Nephron (organoid): ENCODE data around the gene HSFX3.
A peak's percentile ranks its signal among the peaks of the same experiment; 100 is the strongest.
"Not testable (repeated sequence)": the region's sequence is repeated elsewhere in the genome, so short reads cannot be mapped to it uniquely, and the experiment has no call there.

Experiments
- H3K27ac Mint-ChIP-seq, 3 experiments: 2 replicates each; pipeline ENCODE4 v1.8.0; 2020; ENCODE audit warnings: mixed read lengths in 3 of 3, mild to moderate bottlenecking in 2 of 3, moderate library complexity in 1 of 3
- H3K27me3 Mint-ChIP-seq: 2 replicates; pipeline ENCODE4 v1.8.0; 2021; ENCODE audit warnings: low read depth, mild to moderate bottlenecking, moderate library complexity, mixed read lengths
- H3K36me3 Mint-ChIP-seq: 2 replicates; pipeline ENCODE4 v1.8.0; 2020; ENCODE audit warnings: low read depth, mixed read lengths
- H3K4me1 Mint-ChIP-seq: 2 replicates; pipeline ENCODE4 v1.8.0; 2020; ENCODE audit warnings: mixed read lengths
- H3K4me3 Mint-ChIP-seq, 3 experiments: 2 replicates each; pipeline ENCODE4 v1.8.0; 2020; ENCODE audit warnings: mild to moderate bottlenecking in 3 of 3, mixed read lengths in 3 of 3, moderate library complexity in 2 of 3
- H3K9me3 Mint-ChIP-seq: 2 replicates; pipeline ENCODE4 v1.8.0; 2020; ENCODE audit warnings: mixed read lengths
- CTCF ChIP-seq, 3 experiments: fragments of 200-600 bp; sonication (generic); IDR thresholded peaks; one replicate each; pipeline ENCODE4 v1.5.0; 2021; ENCODE audit warnings: antibody characterized with exemption in 3 of 3; ENCODE audit not compliant: unreplicated experiment in 3 of 3

HSFX3 gene

GRCh38 chrX:149539283-149540130 is 10.2 kb downstream of the HSFX3 start:
- Mint-ChIP-seq H3K9me3 (no peaks in the 10 kb centered on the region), H3K27ac (peak overlapping the region; percentile 90 to 99 (median 95)), H3K36me3 (peaks cover 4% of the 10 kb centered on the region), H3K4me1 (no peaks in the 10 kb centered on the region), H3K27me3 (no peaks in the 10 kb centered on the region), H3K4me3 (peak overlapping the region; percentile 85 to 92 (median 90))
- TF ChIP-seq CTCF (IDR thresholded peaks at IDR 0.05; ENCODE audit: unreplicated experiment in 3 of 3) = no peak

- H3K4me1 Mint-ChIP-seq, H3K36me3 Mint-ChIP-seq, H3K27me3 Mint-ChIP-seq, H3K27ac Mint-ChIP-seq, H3K9me3 Mint-ChIP-seq, H3K4me3 Mint-ChIP-seq: not testable (repeated sequence)
Measured at GRCh38 chrX:149537474-149537873, 12.2 kb downstream of the HSFX3 start.

GRCh38 chrX:149534926-149535602 is 14.7 kb downstream of the HSFX3 start:
- not testable (repeated sequence) for H3K36me3 Mint-ChIP-seq

GRCh38 chrX:149533999-149534398 is 15.7 kb downstream of the HSFX3 start:
- not testable (repeated sequence) for H3K4me3 Mint-ChIP-seq, H3K4me1 Mint-ChIP-seq, H3K27ac Mint-ChIP-seq, H3K9me3 Mint-ChIP-seq, H3K27me3 Mint-ChIP-seq
- peaks cover 11% of the 10 kb centered on the region for H3K36me3 Mint-ChIP-seq

More at GRCh38 chrX:149534926-149535602, 14.7 kb downstream of the HSFX3 start:
- not testable (repeated sequence) for H3K27me3 Mint-ChIP-seq, H3K27ac Mint-ChIP-seq, H3K9me3 Mint-ChIP-seq, H3K4me1 Mint-ChIP-seq, H3K4me3 Mint-ChIP-seq

- not testable (repeated sequence) for H3K9me3 Mint-ChIP-seq, H3K4me1 Mint-ChIP-seq, H3K4me3 Mint-ChIP-seq, H3K27ac Mint-ChIP-seq, H3K27me3 Mint-ChIP-seq
- H3K36me3 Mint-ChIP-seq = peaks cover 11% of the 10 kb centered on the region
Measured at GRCh38 chrX:149532868-149533267, 16.9 kb downstream of the HSFX3 start.

- no peak for TF ChIP-seq CTCF (IDR thresholded peaks at IDR 0.05; ENCODE audit: unreplicated experiment in 3 of 3)
- Mint-ChIP-seq H3K9me3 (no peaks in the 10 kb centered on the region), H3K4me1 (no peaks in the 10 kb centered on the region), H3K36me3 (peaks cover 11% of the 10 kb centered on the region), H3K27ac (no peak overlapping the region), H3K27me3 (no peaks in the 10 kb centered on the region), H3K4me3 (no peak overlapping the region)
Measured at GRCh38 chrX:149531599-149531998, 18.1 kb downstream of the HSFX3 start.

- no peak for TF ChIP-seq CTCF (IDR thresholded peaks at IDR 0.05; ENCODE audit: unreplicated experiment in 3 of 3)
- Mint-ChIP-seq H3K27me3 (no peaks in the 10 kb centered on the region), H3K36me3 (peaks cover 8% of the 10 kb centered on the region), H3K27ac (no peak overlapping the region), H3K9me3 (no peaks in the 10 kb centered on the region), H3K4me1 (no peaks in the 10 kb centered on the region), H3K4me3 (no peak overlapping the region)
Measured at GRCh38 chrX:149528381-149528780, 21.3 kb downstream of the HSFX3 start.

- H3K4me1 Mint-ChIP-seq = no peaks in the 10 kb centered on the region
- H3K9me3 Mint-ChIP-seq = no peaks in the 10 kb centered on the region
- peak; percentile 19 to 41 (median 27) for TF ChIP-seq CTCF (IDR thresholded peaks at IDR 0.05; ENCODE audit: unreplicated experiment in 3 of 3)
- H3K27ac Mint-ChIP-seq = peak overlapping the region in 1 of 3 experiments; percentile 34
- H3K27me3 Mint-ChIP-seq = no peaks in the 10 kb centered on the region
- no peak overlapping the region for H3K4me3 Mint-ChIP-seq
- H3K36me3 Mint-ChIP-seq = peaks cover 8% of the 10 kb centered on the region
Measured at GRCh38 chrX:149527705-149528104, 22.0 kb downstream of the HSFX3 start.

- H3K4me3 Mint-ChIP-seq, H3K36me3 Mint-ChIP-seq, H3K27me3 Mint-ChIP-seq, H3K9me3 Mint-ChIP-seq, H3K27ac Mint-ChIP-seq, H3K4me1 Mint-ChIP-seq: not testable (repeated sequence)
Measured at GRCh38 chrX:149526318-149527033, 23.2 kb downstream of the HSFX3 start.

- H3K36me3 Mint-ChIP-seq, H3K27ac Mint-ChIP-seq, H3K9me3 Mint-ChIP-seq, H3K4me3 Mint-ChIP-seq, H3K4me1 Mint-ChIP-seq, H3K27me3 Mint-ChIP-seq: not testable (repeated sequence)
Measured at GRCh38 chrX:149525903-149526302, 23.8 kb downstream of the HSFX3 start.
